Caco-2 (cell line): ENCODE data around the gene MAN2A1. TPM values are rescaled to one million over a fixed set of nuclear protein-coding genes. Genes with fewer than 3 reads are reported as not detected.

Experiments used
- BruUV-seq: library from RNA; stranded (reverse); fragments of 400-500 nt; replicated peaks from 2 replicates; lab custom pipeline; 2021; lab: Mats Ljungman, UMichigan
- CTCF ChIA-PET: fragments of 300-600 bp; sonication (Branson Sonifier 250); formaldehyde crosslinking; loops from one replicate; lab custom pipeline; 2022; ENCODE audit warnings: antibody characterized with exemption; lab: Charles Lee
- POLR2A ChIA-PET: fragments of 300-600 bp; sonication (Branson Sonifier 250); formaldehyde crosslinking; loops from one replicate; lab custom pipeline; 2022; ENCODE audit warnings: antibody characterized with exemption; lab: Charles Lee
- DNase-seq, 2 experiments: peaks; one replicate each; pipeline versions ENCODE4 v3.0.0 to v3.0.0-alpha.2; 2020 to 2022
- H3K27me3 ChIP-seq: replicated peaks from 2 replicates; pipeline ENCODE4 v1.6.0; 2011; ENCODE audit warnings: low read length; ENCODE audit not compliant: control insufficient read depth, insufficient read depth
- H3K36me3 ChIP-seq: 2 replicates; pipeline ENCODE4 v1.5.1; 2011; ENCODE audit warnings: low read length; ENCODE audit not compliant: control insufficient read depth, insufficient read depth
- H3K4me1 ChIP-seq: fragments of 250-450 bp; sonication (Bioruptor Pico); 2 replicates; pipeline ENCODE4 v1.5.1; 2020; ENCODE audit warnings: mild to moderate bottlenecking
- H3K4me3 ChIP-seq: 2 replicates; pipeline ENCODE4 v1.5.1; 2011; ENCODE audit warnings: low read depth, mild to moderate bottlenecking, control low read depth, low read length
- H3K9me3 ChIP-seq: fragments of 250-450 bp; sonication (Bioruptor Pico); 2 replicates; pipeline ENCODE4 v1.5.1; 2020; ENCODE audit warnings: mild to moderate bottlenecking, moderate library complexity
- H3K27ac Mint-ChIP-seq: one replicate; pipeline ENCODE4 v1.8.0; 2022; ENCODE audit warnings: mixed read lengths; ENCODE audit not compliant: unreplicated experiment
- H3K27me3 Mint-ChIP-seq: one replicate; pipeline ENCODE4 v1.8.0; 2022; ENCODE audit warnings: mixed read lengths; ENCODE audit not compliant: insufficient read depth, unreplicated experiment
- H3K36me3 Mint-ChIP-seq: one replicate; pipeline ENCODE4 v1.8.0; 2022; ENCODE audit warnings: mild to moderate bottlenecking, mixed read lengths; ENCODE audit not compliant: insufficient read depth, unreplicated experiment
- H3K4me1 Mint-ChIP-seq: one replicate; pipeline ENCODE4 v1.8.0; 2022; ENCODE audit warnings: low read depth, mixed read lengths; ENCODE audit not compliant: unreplicated experiment
- H3K4me3 Mint-ChIP-seq: one replicate; pipeline ENCODE4 v1.8.0; 2022; ENCODE audit warnings: mild to moderate bottlenecking, moderate library complexity, mixed read lengths; ENCODE audit not compliant: unreplicated experiment
- H3K9me3 Mint-ChIP-seq: one replicate; pipeline ENCODE4 v1.8.0; 2022; ENCODE audit warnings: mixed read lengths; ENCODE audit not compliant: unreplicated experiment
- CTCF ChIP-seq, 2 experiments: fragments of 200-600 bp in 1 of 2; IDR thresholded peaks; 1 replicate in 1 of 2; 2 replicates in 1 of 2; pipeline versions ENCODE4 v1.5.1 to v1.8.0; 2011 to 2022; ENCODE audit warnings: antibody characterized with exemption in 1 of 2, control low read depth in 1 of 2, inconsistent platforms in 1 of 2, low read depth in 1 of 2, low read length in 1 of 2, mild to moderate bottlenecking in 1 of 2, moderate library complexity in 1 of 2; ENCODE audit not compliant: insufficient read depth in 1 of 2, severe bottlenecking in 1 of 2, unreplicated experiment in 1 of 2
- intact Hi-C: fragments of 100-400 bp; cut with micrococcal nuclease; formaldehyde crosslinking; loops from one replicate; pipeline ENCODE4 v1.10.0; 2022; ENCODE audit not compliant: unreplicated experiment
- total RNA-seq: library from RNA; stranded (reverse); gene quantifications from 2 replicates; pipeline ENCODE4 v1.2.3, GENCODE V29; 2022

Gene MAN2A1
- total RNA-seq, 1 experiment from 2014 or later = 57.3 TPM

GRCh38 chr5:109685916-109686315, 3.8 kb upstream of the MAN2A1 start:
- no peak overlapping the region for H3K4me3 Mint-ChIP-seq
- H3K36me3 Mint-ChIP-seq = peaks cover 9% of the 10 kb centered on the region
- Histone ChIP-seq H3K4me3 (no peak overlapping the region), H3K36me3 (no peaks in the 10 kb centered on the region), H3K27me3 (no peaks in the 10 kb centered on the region), H3K9me3 (no peaks in the 10 kb centered on the region), H3K4me1 (peaks cover 3% of the 10 kb centered on the region; the same call in 1 of the 2 replicates)
- no peaks in the 10 kb centered on the region for H3K9me3 Mint-ChIP-seq
- TF ChIP-seq CTCF (IDR thresholded peaks at IDR 0.05; ENCODE audit: insufficient read depth in 1 of 2, low read depth in 1 of 2, low read length in 1 of 2, severe bottlenecking in 1 of 2, unreplicated experiment in 1 of 2) = no peak
- no peak for DNase-seq
- no TSS peak for BruUV-seq
- intact Hi-C loops = loop anchor here (5.0 to 10.0 kb wide), 3 partner anchors 306 to 941 kb away; partner anchors contain the start of gene FER
- CTCF ChIA-PET = no interaction called here
- POLR2A ChIA-PET = no interaction called here
- no peak overlapping the region for H3K27ac Mint-ChIP-seq
- H3K4me1 Mint-ChIP-seq = peaks cover 23% of the 10 kb centered on the region
- no peaks in the 10 kb centered on the region for H3K27me3 Mint-ChIP-seq

GRCh38 chr5:109688630-109688969, 1.1 kb upstream of the MAN2A1 start:
- POLR2A ChIA-PET = interaction anchor here (0.7 to 1.1 kb wide), 3 partner anchors 19 to 1083 kb away, joined by 3 to 5 read pairs (median 4); no protein-coding TSS in a partner anchor
- Mint-ChIP-seq H3K27me3 (no peaks in the 10 kb centered on the region), H3K4me1 (peaks cover 20% of the 10 kb centered on the region), H3K9me3 (no peaks in the 10 kb centered on the region), H3K27ac (peak overlapping the region; percentile 98), H3K4me3 (peak overlapping the region; percentile 94), H3K36me3 (peaks cover 9% of the 10 kb centered on the region)
- Histone ChIP-seq H3K4me3 (peak overlapping the region; percentile 86), H3K27me3 (no peaks in the 10 kb centered on the region), H3K4me1 (0 out of 2 replicates have a peak, but pooled peaks cover 6% of the 10 kb centered on the region), H3K9me3 (no peaks in the 10 kb centered on the region), H3K36me3 (no peaks in the 10 kb centered on the region)
- intact Hi-C loops = loop anchor here (1.0 to 10.0 kb wide), 8 partner anchors 30 to 1208 kb away; partner anchors contain the start of gene FER
- peak; percentile 67 to 79 for TF ChIP-seq CTCF (IDR thresholded peaks at IDR 0.05; ENCODE audit: insufficient read depth in 1 of 2, low read depth in 1 of 2, low read length in 1 of 2, severe bottlenecking in 1 of 2, unreplicated experiment in 1 of 2)
- BruUV-seq = TSS peak; percentile 94
- DNase-seq = peak; percentile 45 to 63
- CTCF ChIA-PET = interaction anchor here (0.5 to 1.4 kb wide), 10 partner anchors 20 to 1843 kb away, joined by 3 to 4 read pairs (median 3); partner anchors contain the start of gene PJA2

DNA sequence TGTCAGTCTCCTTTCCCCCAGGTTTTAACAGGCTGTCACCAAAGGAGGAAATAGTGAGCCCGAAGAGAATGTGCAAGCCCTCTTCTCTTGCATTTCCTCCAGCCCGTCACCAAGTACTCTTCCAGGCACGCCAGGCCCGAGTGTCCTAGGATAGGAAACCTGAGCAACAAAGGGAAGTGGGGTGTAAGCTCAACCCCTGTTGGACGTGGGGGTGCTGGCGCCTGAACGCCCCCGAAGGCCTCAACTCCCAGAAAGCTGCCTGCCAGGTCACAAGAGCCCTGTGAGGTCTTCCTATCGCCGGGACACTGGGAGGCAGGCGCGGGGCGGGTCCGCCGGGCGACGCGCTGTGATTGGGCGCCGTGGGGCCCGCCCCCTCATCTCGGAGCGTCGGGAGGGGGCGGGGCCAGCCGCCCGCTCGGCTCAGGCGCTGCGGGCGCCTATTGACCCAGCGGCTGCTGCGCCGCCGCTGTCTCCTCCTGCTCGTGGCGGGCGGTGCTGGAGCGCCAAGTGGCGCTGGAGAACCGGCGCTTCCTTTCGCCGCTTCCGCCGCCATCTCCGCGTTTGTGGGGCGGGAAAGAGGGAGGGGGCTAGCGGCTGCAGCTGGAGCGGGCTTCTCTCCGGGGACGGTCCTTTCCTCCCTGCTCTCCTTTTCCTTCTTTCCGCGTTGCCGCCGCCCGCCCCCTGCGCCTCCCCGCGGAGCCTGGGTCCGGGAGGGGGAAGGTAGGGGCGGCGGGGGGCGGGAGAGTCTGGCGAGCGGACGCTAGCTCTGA, 572 bp upstream of the MAN2A1 start:
- ChIA-PET POLR2A (interaction anchor here (0.6 to 1.1 kb wide), 5 partner anchors 18 to 1083 kb away, joined by 3 to 6 read pairs (median 4); no protein-coding TSS in a partner anchor), CTCF (interaction anchor here (0.5 to 1.4 kb wide), 8 partner anchors 19 to 1842 kb away, joined by 3 to 4 read pairs (median 3); partner anchors contain the start of gene PJA2)
- Mint-ChIP-seq H3K4me3 (peak overlapping the region; percentile 94), H3K9me3 (no peaks in the 10 kb centered on the region), H3K4me1 (peaks cover 15% of the 10 kb centered on the region), H3K27ac (peak overlapping the region; percentile 98), H3K36me3 (peaks cover 9% of the 10 kb centered on the region), H3K27me3 (no peaks in the 10 kb centered on the region)
- 0 out of 2 replicates have a peak, but pooled peaks cover 6% of the 10 kb centered on the region for H3K4me1 ChIP-seq
- intact Hi-C loops = loop anchor here (1.0 to 10.0 kb wide), 10 partner anchors 30 to 1208 kb away; partner anchors contain the start of gene FER
- no peaks in the 10 kb centered on the region for H3K27me3 ChIP-seq
- no peaks in the 10 kb centered on the region for H3K9me3 ChIP-seq
- TF ChIP-seq CTCF (IDR thresholded peaks at IDR 0.05; ENCODE audit: insufficient read depth in 1 of 2, low read depth in 1 of 2, low read length in 1 of 2, severe bottlenecking in 1 of 2, unreplicated experiment in 1 of 2) = no peak
- no TSS peak for BruUV-seq
- peak; percentile 89 to 92 for DNase-seq
- no peaks in the 10 kb centered on the region for H3K36me3 ChIP-seq
- peak overlapping the region; percentile 86 for H3K4me3 ChIP-seq
